Measurements from ENCODE around the gene HRH3.

GRCh38 chr20:62266851-62267250 lies 46.8 kb upstream of the HRH3 start:
- TF ChIP-seq CTCF (IDR thresholded peaks at IDR 0.05) (no peak), POLR2AphosphoS5 (IDR thresholded peaks at IDR 0.05) (no peak), POLR2A (IDR thresholded peaks at IDR 0.05) (no peak), EP300 (IDR thresholded peaks at IDR 0.05) (no peak)

All from suprapubic skin (tissue), 4 donors.